Kidney (tissue), 14 donors: ENCODE measurements around the gene VAT1L. TPM values are rescaled to one million over a fixed set of nuclear protein-coding genes. Genes with fewer than 3 reads are reported as not detected.

Experiments used
- DNase-seq, 5 donors: peaks; one replicate each; pipeline ENCODE4 v3.0.0-alpha.2; 2013 to 2020
- FAIRE-seq: peaks from 2 replicates; lab custom pipeline; 2012; peaks lifted over from hg19 to GRCh38; lab: Jason Lieb, UNC
- H3K27ac ChIP-seq, 2 donors: one replicate each; pipeline ENCODE4 v1.7.0; 2013; ENCODE audit warnings: low read depth in 2 of 2, low read length in 2 of 2, inconsistent platforms in 1 of 2
- H3K27me3 ChIP-seq: one replicate; pipeline ENCODE4 v1.7.1; 2013; ENCODE audit warnings: low read length, inconsistent platforms; ENCODE audit not compliant: control insufficient read depth, insufficient read depth
- H3K36me3 ChIP-seq, 3 donors: one replicate each; pipeline versions ENCODE4 v1.7.0 to v1.7.1; 2013; ENCODE audit warnings: low read length in 3 of 3, control low read depth in 1 of 3, inconsistent platforms in 1 of 3; ENCODE audit not compliant: insufficient read depth in 3 of 3, control insufficient read depth in 2 of 3
- H3K4me1 ChIP-seq, 3 donors: one replicate each; pipeline versions ENCODE4 v1.7.0 to v1.7.1; 2013; ENCODE audit warnings: low read length in 3 of 3, inconsistent platforms in 1 of 3, low read depth in 1 of 3; ENCODE audit not compliant: control insufficient read depth in 2 of 3, insufficient read depth in 2 of 3
- H3K4me3 ChIP-seq, 3 donors: one replicate each; pipeline versions ENCODE4 v1.7.0 to v1.8.1; 2013; ENCODE audit warnings: low read length in 3 of 3, control low read depth in 1 of 3, inconsistent platforms in 1 of 3
- H3K9ac ChIP-seq, 3 donors: one replicate each; pipeline versions ENCODE4 v1.7.0 to v1.7.1; 2013; ENCODE audit warnings: low read length in 3 of 3, control low read depth in 1 of 3, inconsistent platforms in 1 of 3
- H3K9me3 ChIP-seq, 3 donors: one replicate each; pipeline versions ENCODE4 v1.7.0 to v1.7.1; 2013; ENCODE audit warnings: low read length in 3 of 3, control low read depth in 1 of 3, inconsistent platforms in 1 of 3; ENCODE audit not compliant: control insufficient read depth in 2 of 3, insufficient read depth in 1 of 3
- intact Hi-C: fragments of 100-400 bp; cut with DNase I; formaldehyde crosslinking; loops from one replicate; pipeline ENCODE4 v1.11.1; 2022
- polyA plus RNA-seq: library from polyadenylated mRNA; stranded (reverse); fragments of 350-450 nt; fragmentation: Illumina TruSeq; extraction: RNeasy Lipid Tissue Mini Kit (QIAGEN cat#74804); gene quantifications from one replicate; pipeline ENCODE4 v1.2.3, GENCODE V29; 2014; ENCODE audit warnings: low read depth, low replicate concordance; ENCODE audit not compliant: insufficient read depth
- total RNA-seq: library from RNA; stranded (reverse); fragmentation: NEBNext Ultra II Directional; extraction: Animal tissue kit (Norgen Biotek cat#: 25700); gene quantifications from one replicate; pipeline ENCODE4 v1.2.1, GENCODE V29; 2021
- TF ChIP-seq, protein P1 (sequence below): IDR thresholded peaks from 3 replicates; pipeline ENCODE4 v1.5.1; 2012; ENCODE audit warnings: mild to moderate bottlenecking, moderate library complexity, borderline replicate concordance; ENCODE audit not compliant: insufficient read depth; ENCODE audit errors: extremely low read depth
- donor health status: control.
- donor health status: control.
- donor health status: control.
- donor health status: control.
- donor health status: control.
- donor health status: DM: yes; HTN: yes; CAD: no.
- donor health status: Normal renal cell carcinoma (clear cell type).

VAT1L gene
- total and polyA plus RNA-seq, 2 donors from 2014 or later: 0.85 to 4.5 TPM

DNA sequence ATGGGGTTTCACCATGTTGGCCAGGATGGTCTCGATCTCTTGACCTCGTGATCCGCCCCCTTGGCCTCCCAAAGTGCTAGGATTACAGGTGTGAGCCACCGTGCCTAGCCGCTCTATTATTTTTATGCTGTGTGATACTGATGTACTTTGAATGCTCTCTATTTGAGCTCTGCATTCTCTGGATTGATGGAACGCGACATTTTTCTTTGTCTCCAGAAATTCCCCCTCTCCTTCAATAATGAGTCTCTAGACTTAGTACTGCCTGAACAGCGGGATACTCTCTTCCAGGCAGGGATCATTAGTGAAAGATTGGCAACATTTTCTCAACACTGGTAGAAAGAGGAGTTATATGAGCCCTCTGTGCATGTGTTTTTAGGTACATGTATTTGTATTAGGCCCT, 140.6 kb downstream of the VAT1L start:
- intact Hi-C loops: no loop called here
- no peak overlapping the region for H3K4me3 ChIP-seq
- no peaks in the 10 kb centered on the region for H3K9me3 ChIP-seq
- FAIRE-seq (no peak), DNase-seq (no peak)
- no peaks in the 10 kb centered on the region for H3K36me3 ChIP-seq
- H3K4me1 ChIP-seq: no peaks in the 10 kb centered on the region
- TF ChIP-seq, protein P1, sequence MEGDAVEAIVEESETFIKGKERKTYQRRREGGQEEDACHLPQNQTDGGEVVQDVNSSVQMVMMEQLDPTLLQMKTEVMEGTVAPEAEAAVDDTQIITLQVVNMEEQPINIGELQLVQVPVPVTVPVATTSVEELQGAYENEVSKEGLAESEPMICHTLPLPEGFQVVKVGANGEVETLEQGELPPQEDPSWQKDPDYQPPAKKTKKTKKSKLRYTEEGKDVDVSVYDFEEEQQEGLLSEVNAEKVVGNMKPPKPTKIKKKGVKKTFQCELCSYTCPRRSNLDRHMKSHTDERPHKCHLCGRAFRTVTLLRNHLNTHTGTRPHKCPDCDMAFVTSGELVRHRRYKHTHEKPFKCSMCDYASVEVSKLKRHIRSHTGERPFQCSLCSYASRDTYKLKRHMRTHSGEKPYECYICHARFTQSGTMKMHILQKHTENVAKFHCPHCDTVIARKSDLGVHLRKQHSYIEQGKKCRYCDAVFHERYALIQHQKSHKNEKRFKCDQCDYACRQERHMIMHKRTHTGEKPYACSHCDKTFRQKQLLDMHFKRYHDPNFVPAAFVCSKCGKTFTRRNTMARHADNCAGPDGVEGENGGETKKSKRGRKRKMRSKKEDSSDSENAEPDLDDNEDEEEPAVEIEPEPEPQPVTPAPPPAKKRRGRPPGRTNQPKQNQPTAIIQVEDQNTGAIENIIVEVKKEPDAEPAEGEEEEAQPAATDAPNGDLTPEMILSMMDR: no peak
- no peak overlapping the region for H3K27ac ChIP-seq
- no peaks in the 10 kb centered on the region for H3K27me3 ChIP-seq
- H3K9ac ChIP-seq: no peak overlapping the region

DNA sequence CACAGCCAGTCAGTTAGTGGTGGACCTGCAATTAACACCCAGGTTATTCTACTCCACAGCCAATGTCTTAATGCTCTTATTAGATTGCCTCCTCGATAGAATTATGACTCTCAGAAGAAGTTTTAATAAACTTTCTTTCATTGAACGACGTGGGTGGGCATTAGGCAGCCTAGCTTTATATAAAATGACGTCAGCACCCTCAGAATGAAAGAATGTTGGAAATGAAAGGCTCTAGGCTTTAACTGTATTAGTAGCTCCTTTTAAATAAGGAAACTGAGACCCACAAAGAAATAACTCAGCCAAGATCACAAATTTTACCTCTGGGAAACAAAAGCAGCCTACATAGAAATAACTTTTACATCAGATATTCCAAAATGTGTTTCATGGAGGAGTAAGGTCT, 142.7 kb downstream of the VAT1L start:
- TF ChIP-seq, protein P1: no peak
- Histone ChIP-seq H3K27ac (no peak overlapping the region), H3K27me3 (no peaks in the 10 kb centered on the region), H3K4me3 (no peak overlapping the region), H3K9ac (no peak overlapping the region), H3K4me1 (no peaks in the 10 kb centered on the region), H3K9me3 (no peaks in the 10 kb centered on the region), H3K36me3 (no peaks in the 10 kb centered on the region)
- FAIRE-seq (no peak), DNase-seq (no peak)
- intact Hi-C loops: no loop called here

DNA sequence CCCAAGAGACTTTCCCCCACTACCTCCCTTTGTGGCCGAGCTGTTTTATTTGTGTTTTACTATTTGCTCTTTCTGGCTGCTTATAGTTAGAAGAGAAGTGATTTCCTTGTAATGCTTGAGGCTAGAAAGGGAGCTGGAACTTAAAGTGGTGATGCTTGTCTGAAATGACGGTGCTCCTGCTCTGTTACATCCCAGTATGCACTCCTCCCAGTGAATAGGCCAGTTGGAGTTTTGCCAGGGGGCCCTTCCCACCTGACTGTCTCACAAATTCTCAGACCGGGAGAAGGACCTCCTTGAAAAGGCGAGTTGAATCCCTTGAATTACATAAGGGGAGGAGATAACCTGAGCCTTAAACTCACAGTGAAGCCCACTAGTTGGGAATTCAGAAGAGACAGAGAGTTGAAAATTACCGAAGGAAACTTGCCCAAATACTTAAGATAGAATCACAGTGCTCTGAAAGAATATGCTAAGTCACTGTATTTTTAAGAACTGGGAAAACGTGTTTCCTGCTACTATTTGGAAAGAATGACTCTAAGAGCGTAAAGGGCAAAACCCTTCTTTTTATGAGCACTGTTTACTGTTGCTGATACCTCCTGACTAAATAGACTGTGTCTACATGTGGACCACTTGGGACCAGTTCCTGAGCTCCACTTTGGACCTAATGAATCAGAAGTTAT, 149.2 kb downstream of the VAT1L start:
- no peak for DNase-seq
- H3K4me1 ChIP-seq: no peaks in the 10 kb centered on the region
- no peaks in the 10 kb centered on the region for H3K36me3 ChIP-seq
- H3K9ac ChIP-seq: no peak overlapping the region
- TF ChIP-seq, protein P1: no peak
- no peaks in the 10 kb centered on the region for H3K27me3 ChIP-seq
- FAIRE-seq: no peak
- H3K9me3 ChIP-seq: no peaks in the 10 kb centered on the region
- H3K4me3 ChIP-seq: no peak overlapping the region
- intact Hi-C loops: no loop called here
- H3K27ac ChIP-seq: no peak overlapping the region

DNA sequence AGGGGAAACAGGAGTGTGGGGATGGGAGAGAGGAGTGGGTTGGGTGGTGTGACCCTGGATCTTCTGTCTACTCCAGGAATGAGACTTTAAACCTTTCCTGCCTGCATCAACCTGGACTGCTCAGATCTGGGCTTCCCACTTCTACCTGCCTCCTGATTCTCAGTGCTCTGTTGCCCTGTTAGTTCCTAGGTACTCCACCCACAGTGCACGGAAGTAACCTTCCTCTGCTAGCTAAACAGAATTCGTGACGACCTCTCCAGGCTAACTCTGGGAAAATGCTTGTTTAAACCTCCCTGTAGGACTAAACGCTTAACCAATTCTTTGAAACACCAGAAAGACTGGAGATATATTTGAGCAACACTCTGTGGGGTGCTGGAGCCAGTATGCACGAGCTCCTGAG, 150.5 kb downstream of the VAT1L start:
- Histone ChIP-seq H3K27me3 (no peaks in the 10 kb centered on the region), H3K27ac (no peak overlapping the region), H3K9ac (no peak overlapping the region), H3K9me3 (no peaks in the 10 kb centered on the region), H3K36me3 (no peaks in the 10 kb centered on the region), H3K4me3 (no peak overlapping the region), H3K4me1 (no peaks in the 10 kb centered on the region)
- DNase-seq (no peak), FAIRE-seq (no peak)
- TF ChIP-seq, protein P1: no peak
- intact Hi-C loops: no loop called here
